NCI-H226 (cell line): Measurements from ENCODE around the gene C9orf78.

Source experiments
- DNase-seq: peaks from one replicate; pipeline ENCODE4 v3.0.0-alpha.2; 2015

Gene C9orf78

GRCh38 chr9:129839324-129840023 lies 4.4 kb upstream of the C9orf78 start:
- no peak for DNase-seq

DNA sequence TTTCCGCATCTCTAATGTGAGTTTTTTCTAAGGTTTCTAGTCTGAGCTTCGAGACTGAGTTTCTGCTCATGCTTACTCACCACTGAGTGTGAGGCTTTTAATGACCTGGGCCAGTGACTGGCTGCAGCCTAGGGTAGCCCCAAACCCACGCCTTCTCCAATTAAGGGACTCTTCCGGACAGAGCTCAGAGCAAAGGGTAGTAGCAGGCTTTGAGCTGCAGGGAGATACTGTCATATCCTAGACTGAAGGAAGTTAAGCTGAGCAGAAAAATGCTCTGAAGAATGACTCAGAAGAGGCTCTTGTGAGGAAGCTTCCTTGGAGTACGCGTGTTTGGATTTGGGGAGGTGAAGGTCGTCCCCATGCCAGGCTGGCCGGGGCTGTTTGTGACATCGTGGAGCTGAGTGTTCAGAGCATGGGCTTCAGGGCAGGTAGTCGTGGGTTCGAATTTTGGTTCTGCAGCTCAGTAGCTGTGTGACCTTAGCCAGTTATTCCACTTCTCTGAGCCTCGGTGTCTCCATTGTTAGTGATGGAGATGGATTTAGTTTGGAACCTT lies 3.7 kb upstream of the C9orf78 start:
- DNase-seq, result peak; percentile 16

DNA sequence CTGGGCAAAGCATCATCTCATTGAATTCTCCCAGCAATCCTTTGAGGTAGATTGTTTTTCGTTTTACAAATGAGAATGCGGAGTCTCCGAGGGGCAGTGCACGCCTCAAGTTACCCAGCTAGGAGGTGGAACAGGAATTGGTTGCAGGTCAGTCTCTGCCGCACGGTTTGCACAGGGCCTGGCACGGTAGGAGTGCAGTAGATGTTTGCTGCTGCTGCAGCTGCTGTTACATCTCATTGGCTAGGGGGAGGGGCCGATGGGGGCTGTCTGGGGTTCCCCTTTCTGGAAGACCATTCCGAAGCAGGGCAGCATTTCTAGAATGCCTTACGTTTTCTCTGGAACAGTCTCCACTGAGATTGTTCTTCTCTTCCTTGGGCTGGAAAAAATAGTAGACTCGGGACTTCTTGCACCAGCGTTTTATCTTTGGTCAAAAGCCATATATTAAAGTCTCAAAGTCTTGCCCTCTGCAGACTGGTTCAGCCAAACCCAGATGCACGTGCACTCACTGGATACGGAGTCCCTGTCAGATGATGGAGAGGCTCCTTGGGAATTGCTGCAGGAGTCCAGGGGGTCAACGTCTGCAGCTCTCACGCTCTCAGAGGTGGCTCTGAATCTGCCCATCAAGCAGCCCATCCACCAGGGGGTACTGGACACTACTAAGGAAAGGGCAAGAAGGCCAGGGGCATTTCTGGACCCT lies 1.4 kb upstream of the C9orf78 start:
- DNase-seq, result no peak

DNA sequence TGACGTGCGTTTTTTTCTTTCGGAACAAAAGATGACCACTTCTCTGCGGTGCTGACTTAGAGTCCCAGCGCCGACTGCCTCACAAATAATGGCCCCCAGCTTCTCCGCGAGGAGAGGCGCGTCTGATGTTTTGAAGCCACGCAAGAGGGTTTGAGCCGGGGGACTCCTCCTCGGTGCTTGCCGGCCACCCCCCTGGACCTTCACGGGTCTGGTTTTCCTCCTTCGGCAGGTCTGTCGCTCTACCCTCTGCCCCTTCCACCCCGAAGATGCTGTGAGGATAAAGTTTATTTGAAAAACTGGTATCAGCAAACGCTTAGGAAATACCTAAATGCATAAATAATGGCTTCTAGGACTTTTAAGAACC lies 767 bp upstream of the C9orf78 start:
- DNase-seq, result no peak

DNA sequence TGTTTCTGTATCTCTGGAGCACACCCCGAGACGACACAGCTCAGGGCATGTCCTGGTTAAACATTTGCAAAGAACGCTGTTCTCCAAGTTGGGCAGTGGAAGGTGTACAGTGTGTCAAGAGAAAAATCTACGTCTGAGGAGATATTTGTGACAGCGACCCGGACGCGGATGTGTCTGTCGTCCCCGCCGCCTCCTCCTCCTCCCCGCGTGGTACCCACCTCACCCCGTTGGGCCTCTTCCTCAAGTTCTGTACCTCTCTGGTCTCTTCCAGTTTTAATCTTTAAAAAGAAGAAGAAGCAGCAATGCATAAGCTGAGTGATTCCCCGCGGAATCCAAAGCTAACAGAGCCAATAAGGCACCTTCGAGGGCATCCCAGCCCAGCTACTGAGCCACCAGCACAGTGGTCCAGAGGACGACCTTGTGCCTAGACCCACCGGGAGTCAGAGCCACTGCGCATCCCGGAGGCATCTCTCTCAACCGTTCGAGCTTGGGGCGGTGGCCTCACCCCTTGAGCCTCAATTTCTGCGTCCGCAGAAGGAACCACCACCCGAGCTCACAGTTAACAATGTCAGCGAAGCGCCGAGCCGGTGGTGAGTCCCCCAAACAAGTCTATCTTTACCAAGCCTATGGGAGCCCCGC lies 467 bp downstream of the C9orf78 start:
- DNase-seq, result no peak

DNA sequence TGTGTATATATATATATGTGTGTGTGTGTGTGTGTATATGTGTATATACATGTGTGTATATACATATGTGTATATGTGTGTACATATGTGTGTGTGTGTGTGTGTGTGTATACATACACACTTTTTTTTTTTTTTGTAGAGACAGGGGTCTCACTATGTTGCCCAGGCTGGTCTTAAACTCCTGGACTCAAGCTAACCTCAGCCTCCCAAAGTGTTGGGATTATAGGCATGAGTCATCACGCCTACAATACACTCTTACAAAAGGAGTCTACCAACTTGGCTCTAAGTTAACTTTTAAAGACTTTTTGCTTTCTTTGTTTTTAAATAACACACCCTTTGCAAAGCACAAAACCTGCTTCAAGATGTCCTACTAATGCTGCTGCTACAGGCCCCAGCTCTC lies 2.1 kb downstream of the C9orf78 start:
- DNase-seq, result no peak

GRCh38 chr9:129828969-129829368 lies 6.1 kb downstream of the C9orf78 start:
- DNase-seq, result no peak

GRCh38 chr9:129828051-129828450 lies 7.0 kb downstream of the C9orf78 start:
- DNase-seq, result no peak

GRCh38 chr9:129826759-129827158 lies 8.3 kb downstream of the C9orf78 start:
- no peak for DNase-seq

- DNase-seq, result no peak
Observed at GRCh38 chr9:129826344-129826743, 8.7 kb downstream of the C9orf78 start.

DNA sequence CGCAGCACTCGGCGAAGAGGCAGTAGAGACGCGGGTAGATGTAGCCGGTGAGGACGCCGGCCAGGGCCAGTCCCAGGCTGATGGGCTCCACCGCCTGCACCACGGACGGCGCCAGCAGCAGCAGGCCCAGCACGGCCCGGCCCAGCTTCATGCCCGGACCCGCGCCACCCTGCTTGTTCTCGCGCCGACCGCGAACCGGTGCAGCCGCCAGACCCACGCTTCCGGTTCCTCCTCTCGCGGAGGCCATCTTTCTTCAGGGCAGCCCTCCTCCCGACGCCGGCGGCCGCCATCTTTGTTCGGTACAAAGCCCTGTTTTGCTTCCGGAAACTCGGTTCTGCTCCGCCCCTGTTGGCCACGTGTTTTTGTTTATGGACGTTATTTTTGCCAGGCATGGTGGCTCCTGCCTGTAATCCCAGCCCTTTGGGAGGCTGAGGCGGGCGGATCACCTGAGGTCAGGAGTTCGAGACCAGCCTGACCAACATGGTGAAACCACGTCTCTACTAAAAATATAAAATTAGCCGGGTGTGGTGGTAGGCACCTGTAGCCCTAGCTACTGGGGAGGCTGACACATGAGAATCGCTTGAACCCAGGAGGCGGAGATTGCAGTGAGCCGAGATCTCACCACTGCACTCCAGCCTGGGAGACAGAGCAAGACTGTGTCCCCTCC lies 11.0 kb downstream of the C9orf78 start, which contains the start of gene TOR1A:
Gene TOR1A, minus strand, starts transcription at position 202 of the 667 bp plus-strand sequence. Its CDS starts 51 bp downstream, at position 151.
- peak; percentile 83 for DNase-seq

- DNase-seq, result no peak
Observed at GRCh38 chr9:129823542-129823934, 11.5 kb downstream of the C9orf78 start.

DNA sequence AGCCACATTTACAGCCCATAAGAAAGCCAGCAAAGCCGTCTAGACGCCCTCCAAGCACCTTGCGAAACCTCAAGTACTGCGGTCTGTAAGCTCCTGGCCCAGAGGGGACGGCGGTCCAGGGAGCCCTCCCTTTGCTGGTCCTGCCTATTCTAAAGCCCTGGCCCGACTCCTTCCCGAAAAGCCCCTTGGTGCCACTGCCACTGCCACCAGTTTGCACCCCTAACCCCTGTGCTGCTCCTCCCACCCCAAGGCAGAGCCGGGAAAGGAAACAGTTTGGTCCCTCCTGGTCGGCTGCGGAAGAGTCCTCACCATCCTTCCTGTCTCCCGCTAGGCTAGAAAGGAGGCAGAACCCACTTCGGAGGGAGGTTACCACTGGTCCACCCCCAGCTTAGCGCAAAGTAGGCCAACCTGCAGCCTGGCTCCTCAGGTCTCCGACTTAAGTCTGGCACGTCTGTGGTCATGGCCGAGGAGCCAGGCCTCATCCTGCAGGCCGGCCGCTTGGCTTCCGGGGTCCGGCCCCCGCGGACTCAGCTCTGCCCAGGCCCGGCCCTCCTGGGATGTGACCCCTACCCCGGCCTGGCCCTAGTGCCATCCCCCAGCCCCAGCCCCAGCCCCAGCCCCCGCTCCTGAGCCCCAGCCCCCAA lies 12.1 kb downstream of the C9orf78 start:
- DNase-seq, result peak; percentile 24

DNA sequence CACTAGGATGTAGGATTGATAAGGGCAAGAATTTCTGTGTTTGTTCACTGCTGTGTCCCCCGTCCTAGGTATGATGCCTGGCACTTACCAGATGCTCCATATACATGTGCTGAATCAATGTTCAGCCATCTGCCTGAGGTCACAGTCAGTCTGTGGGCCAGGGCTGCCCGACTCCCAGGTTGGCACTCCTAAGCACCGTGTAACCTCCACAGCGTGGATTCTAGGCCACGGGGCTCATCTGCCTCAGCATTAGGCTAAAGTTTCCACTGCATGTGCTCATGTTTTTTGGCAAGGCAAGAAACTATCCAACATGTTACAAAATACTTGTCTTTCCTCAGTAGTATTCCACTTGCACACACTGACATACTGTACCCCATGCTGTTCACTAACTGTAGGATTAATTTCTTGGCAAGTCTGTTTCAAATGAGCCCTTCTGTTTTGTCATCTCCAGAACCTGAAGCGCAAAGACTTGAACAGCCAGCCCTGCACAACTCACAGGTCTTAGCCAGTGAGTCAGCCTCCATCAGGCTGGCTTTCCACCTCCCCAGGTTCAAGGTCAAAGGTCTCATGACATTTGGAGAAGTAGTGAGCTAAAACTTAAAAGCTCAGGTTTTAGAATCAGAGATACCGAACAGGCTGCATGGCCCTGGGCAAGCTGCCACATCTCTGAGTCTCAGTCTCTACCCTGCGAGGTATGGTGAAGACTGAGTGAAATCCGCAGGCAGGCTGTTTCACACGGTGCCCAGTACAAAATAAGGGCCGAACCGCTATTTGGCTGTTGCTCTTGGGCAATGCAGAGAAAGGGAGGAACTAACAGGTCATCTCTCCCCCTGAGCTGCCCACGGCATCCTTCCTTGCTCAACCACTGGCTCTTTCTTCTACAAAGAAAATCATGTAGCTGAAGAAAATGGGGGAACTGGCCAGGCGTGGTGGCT lies 18.3 kb downstream of the C9orf78 start:
- no peak for DNase-seq

GRCh38 chr9:129815278-129815677 lies 19.8 kb downstream of the C9orf78 start:
- DNase-seq, result no peak

DNA sequence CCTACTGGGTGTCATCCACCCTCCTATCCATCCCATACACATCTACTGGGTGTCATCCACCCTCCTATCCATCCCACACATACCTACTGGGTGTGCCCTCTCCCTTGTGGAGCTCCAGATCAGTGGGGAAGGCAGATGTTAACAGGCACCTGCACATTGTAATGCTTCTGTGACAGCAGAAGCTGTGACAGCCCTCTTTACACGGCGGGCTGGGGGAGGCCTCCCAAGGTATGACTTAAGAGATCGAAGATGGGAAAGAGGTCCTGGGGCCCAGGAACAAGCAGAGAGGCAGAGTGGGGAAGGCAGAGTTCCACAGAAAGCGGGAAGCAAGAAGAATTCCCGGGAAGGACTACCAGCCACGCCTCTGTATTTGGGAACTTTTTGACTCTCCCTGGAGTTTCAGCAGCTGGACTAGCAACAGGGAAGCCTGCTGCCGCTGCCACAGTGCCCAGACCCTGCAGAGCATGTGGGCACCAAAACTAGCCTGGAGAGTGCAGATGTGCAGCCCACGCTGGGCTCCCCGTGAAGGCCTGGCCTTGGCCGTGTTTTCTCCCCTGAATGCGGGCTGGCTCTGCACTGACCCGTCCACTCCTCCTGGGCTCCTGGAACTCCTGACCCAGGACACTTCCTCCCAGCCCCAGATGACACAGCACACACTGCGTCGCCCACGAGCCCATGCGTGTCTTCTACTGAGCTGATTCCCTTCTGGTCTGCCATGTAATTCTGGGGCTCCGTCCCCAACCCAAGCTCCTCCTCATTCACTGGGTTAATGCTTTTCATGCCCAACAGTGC lies 20.4 kb downstream of the C9orf78 start:
- DNase-seq, result no peak

- DNase-seq, result no peak
Observed at GRCh38 chr9:129813661-129814060, 21.4 kb downstream of the C9orf78 start.

GRCh38 chr9:129812385-129812784 lies 22.7 kb downstream of the C9orf78 start:
- DNase-seq, result no peak

- DNase-seq, result no peak
Observed at GRCh38 chr9:129811967-129812363, 23.1 kb downstream of the C9orf78 start.

- DNase-seq, result no peak
Observed at GRCh38 chr9:129810788-129811187, 24.3 kb downstream of the C9orf78 start.

GRCh38 chr9:129810116-129810515 lies 25.0 kb downstream of the C9orf78 start:
- no peak for DNase-seq
